Measurements from ENCODE around the gene SLC7A1.

Gene SLC7A1

GRCh38 chr13:29483623-29484022 is 111.9 kb downstream of the SLC7A1 start:
- DNase-seq, result no peak

GRCh38 chr13:29483211-29483610 is 112.3 kb downstream of the SLC7A1 start:
- no peak for DNase-seq

- DNase-seq, result no peak
These were observed 113.0 kb downstream of the SLC7A1 start for GRCh38 chr13:29482504-29482903.

GRCh38 chr13:29481603-29482002 is 113.9 kb downstream of the SLC7A1 start:
- no peak for DNase-seq

- no peak for DNase-seq
These were observed 114.5 kb downstream of the SLC7A1 start for GRCh38 chr13:29480893-29481525.

GRCh38 chr13:29479716-29480492 is 115.6 kb downstream of the SLC7A1 start:
- DNase-seq, result no peak

- no peak for DNase-seq
These were observed 119.4 kb downstream of the SLC7A1 start for GRCh38 chr13:29476046-29476445.

- no peak for DNase-seq
These were observed 120.5 kb downstream of the SLC7A1 start for GRCh38 chr13:29474991-29475390.

GRCh38 chr13:29473166-29473565 is 122.3 kb downstream of the SLC7A1 start:
- no peak for DNase-seq

- peak; percentile 41 to 43 for DNase-seq
These were observed 123.0 kb downstream of the SLC7A1 start for GRCh38 chr13:29472332-29472961.

- no peak for DNase-seq
These were observed 123.9 kb downstream of the SLC7A1 start for GRCh38 chr13:29471551-29471950.

GRCh38 chr13:29465741-29466293 is 129.7 kb downstream of the SLC7A1 start:
- DNase-seq, result no peak

GRCh38 chr13:29464105-29464679 is 131.3 kb downstream of the SLC7A1 start:
- no peak for DNase-seq

GRCh38 chr13:29459813-29460355 is 135.6 kb downstream of the SLC7A1 start:
- no peak for DNase-seq
